ENCODE data around the gene RNF224. TPM values are rescaled to one million over a fixed set of nuclear protein-coding genes. Genes with fewer than 3 reads are reported as not detected.

RNF224 gene
- total and polyA plus RNA-seq, 2 of the 13 experiments (the other 11 are each of a cell fraction or from before 2014, with no cell fraction given) = 0.09 TPM; not detected in 1

GRCh38 chr9:137270929-137271695 lies 43.8 kb downstream of the RNF224 start:
- no peaks in the 10 kb centered on the region for H3K27me3 ChIP-seq (ENCODE audit: control insufficient read depth in 1 of 2, insufficient read depth in 2 of 2, low read length in 2 of 2)
- intact Hi-C loops (cut with micrococcal nuclease; ENCODE audit: unreplicated experiment) = no loop called here
- no peak overlapping the region for H2AFZ ChIP-seq (ENCODE audit: low read length)
- no TSS peak for BruUV-seq (replicated peaks)
- in situ Hi-C loops (cut with HindIII; ENCODE audit: extremely low pct_ligation_motif_present, low pct_unique_long_range_greater_than_20kb) = no loop called here
- no peak for DNase-seq (ENCODE audit: low spot score)
- H3K4me3 ChIP-seq (replicated peaks in 1 of 3; ENCODE audit: insufficient read depth in 1 of 3, low read depth in 2 of 3, low read length in 3 of 3) = no peak overlapping the region
- peaks cover 16 to 34% of the 10 kb centered on the region in 2 experiments; a peak in 4 of 5 replicates for H3K36me3 ChIP-seq (replicated peaks in 1 of 2; ENCODE audit: control insufficient read depth in 1 of 2, insufficient read depth in 2 of 2, low read length in 2 of 2)
- H4K20me1 ChIP-seq (ENCODE audit: insufficient read depth, low read length) = no peaks in the 10 kb centered on the region
- no peaks in the 10 kb centered on the region for H3K9me3 ChIP-seq (ENCODE audit: low read length)
- no peak overlapping the region for H3K27ac ChIP-seq (ENCODE audit: extremely low read length, insufficient read depth, low read length)
- POLR2A ChIA-PET = no interaction called here
- peaks cover 30% of the 10 kb centered on the region for H3K4me1 ChIP-seq (ENCODE audit: insufficient read depth, low read length)
- H3K4me2 ChIP-seq (ENCODE audit: low read depth, low read length) = no peak overlapping the region
- ATAC-seq = no peak
- 95% methylated on average over 11 of the region's 32 CpGs for WGBS (ENCODE audit: low lambda C conversion rate)
- no peaks in the 10 kb centered on the region for H3K79me2 ChIP-seq (ENCODE audit: insufficient read depth, low read length)
- TF ChIP-seq ZBTB33 (CRISPR knock-in tag; IDR thresholded peaks at IDR 0.05) = no peak
- peak; percentile 59 for TF ChIP-seq RBFOX2 (IDR thresholded peaks at IDR 0.05; ENCODE audit: low read depth, low read length)
- no peak for TF ChIP-seq BCL6 (CRISPR knock-in tag; IDR thresholded peaks at IDR 0.05)
- peak; percentile 53 for TF ChIP-seq AGO2 (optimal IDR thresholded peaks at IDR 0.05; ENCODE audit: low read depth, low read length)
- H3K9ac ChIP-seq (ENCODE audit: insufficient read depth, low read depth, low read length) = no peak overlapping the region
- CTCF ChIA-PET (ENCODE audit: low intra/inter-chr PET ratio, low total read pairs) = no interaction called here
- FAIRE-seq = no peak

GRCh38 chr9:137271696-137272076 lies 44.4 kb downstream of the RNF224 start:
- no TSS peak for BruUV-seq (replicated peaks)
- TF ChIP-seq, protein P1, sequence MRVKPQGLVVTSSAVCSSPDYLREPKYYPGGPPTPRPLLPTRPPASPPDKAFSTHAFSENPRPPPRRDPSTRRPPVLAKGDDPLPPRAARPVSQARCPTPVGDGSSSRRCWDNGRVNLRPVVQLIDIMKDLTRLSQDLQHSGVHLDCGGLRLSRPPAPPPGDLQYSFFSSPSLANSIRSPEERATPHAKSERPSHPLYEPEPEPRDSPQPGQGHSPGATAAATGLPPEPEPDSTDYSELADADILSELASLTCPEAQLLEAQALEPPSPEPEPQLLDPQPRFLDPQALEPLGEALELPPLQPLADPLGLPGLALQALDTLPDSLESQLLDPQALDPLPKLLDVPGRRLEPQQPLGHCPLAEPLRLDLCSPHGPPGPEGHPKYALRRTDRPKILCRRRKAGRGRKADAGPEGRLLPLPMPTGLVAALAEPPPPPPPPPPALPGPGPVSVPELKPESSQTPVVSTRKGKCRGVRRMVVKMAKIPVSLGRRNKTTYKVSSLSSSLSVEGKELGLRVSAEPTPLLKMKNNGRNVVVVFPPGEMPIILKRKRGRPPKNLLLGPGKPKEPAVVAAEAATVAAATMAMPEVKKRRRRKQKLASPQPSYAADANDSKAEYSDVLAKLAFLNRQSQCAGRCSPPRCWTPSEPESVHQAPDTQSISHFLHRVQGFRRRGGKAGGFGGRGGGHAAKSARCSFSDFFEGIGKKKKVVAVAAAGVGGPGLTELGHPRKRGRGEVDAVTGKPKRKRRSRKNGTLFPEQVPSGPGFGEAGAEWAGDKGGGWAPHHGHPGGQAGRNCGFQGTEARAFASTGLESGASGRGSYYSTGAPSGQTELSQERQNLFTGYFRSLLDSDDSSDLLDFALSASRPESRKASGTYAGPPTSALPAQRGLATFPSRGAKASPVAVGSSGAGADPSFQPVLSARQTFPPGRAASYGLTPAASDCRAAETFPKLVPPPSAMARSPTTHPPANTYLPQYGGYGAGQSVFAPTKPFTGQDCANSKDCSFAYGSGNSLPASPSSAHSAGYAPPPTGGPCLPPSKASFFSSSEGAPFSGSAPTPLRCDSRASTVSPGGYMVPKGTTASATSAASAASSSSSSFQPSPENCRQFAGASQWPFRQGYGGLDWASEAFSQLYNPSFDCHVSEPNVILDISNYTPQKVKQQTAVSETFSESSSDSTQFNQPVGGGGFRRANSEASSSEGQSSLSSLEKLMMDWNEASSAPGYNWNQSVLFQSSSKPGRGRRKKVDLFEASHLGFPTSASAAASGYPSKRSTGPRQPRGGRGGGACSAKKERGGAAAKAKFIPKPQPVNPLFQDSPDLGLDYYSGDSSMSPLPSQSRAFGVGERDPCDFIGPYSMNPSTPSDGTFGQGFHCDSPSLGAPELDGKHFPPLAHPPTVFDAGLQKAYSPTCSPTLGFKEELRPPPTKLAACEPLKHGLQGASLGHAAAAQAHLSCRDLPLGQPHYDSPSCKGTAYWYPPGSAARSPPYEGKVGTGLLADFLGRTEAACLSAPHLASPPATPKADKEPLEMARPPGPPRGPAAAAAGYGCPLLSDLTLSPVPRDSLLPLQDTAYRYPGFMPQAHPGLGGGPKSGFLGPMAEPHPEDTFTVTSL (CRISPR knock-in tag; IDR thresholded peaks at IDR 0.05; ENCODE audit: borderline replicate concordance) = no peak
- TF ChIP-seq ZNF326 (CRISPR knock-in tag; IDR thresholded peaks at IDR 0.05; ENCODE audit: borderline replicate concordance) = no peak
- TF ChIP-seq ATF7-NPFF (CRISPR knock-in tag; IDR thresholded peaks at IDR 0.05; ENCODE audit: low read depth) = no peak
- no peak for TF ChIP-seq KMT2A (CRISPR knock-in tag; IDR thresholded peaks at IDR 0.05)
- TF ChIP-seq TCF12 (IDR thresholded peaks at IDR 0.05) = no peak
- TF ChIP-seq TCF12 (CRISPR knock-in tag; IDR thresholded peaks at IDR 0.05) = no peak
- TF ChIP-seq NR2F6 (IDR thresholded peaks at IDR 0.05) = no peak
- TF ChIP-seq NR2F6 (CRISPR knock-in tag; IDR thresholded peaks at IDR 0.05) = no peak

More at GRCh38 chr9:137271696-137272076, 44.4 kb downstream of the RNF224 start:
- DNase-seq (ENCODE audit: low spot score) (no peak), ATAC-seq (no peak), FAIRE-seq (no peak)
- Histone ChIP-seq H3K27me3 (ENCODE audit: control insufficient read depth in 1 of 2, insufficient read depth in 2 of 2, low read length in 2 of 2) (no peaks in the 10 kb centered on the region), H3K4me3 (replicated peaks in 1 of 3; ENCODE audit: insufficient read depth in 1 of 3, low read depth in 2 of 3, low read length in 3 of 3) (no peak overlapping the region), H3K4me1 (ENCODE audit: insufficient read depth, low read length) (peaks cover 33% of the 10 kb centered on the region), H3K4me2 (ENCODE audit: low read depth, low read length) (no peak overlapping the region), H3K79me2 (ENCODE audit: insufficient read depth, low read length) (no peaks in the 10 kb centered on the region), H3K36me3 (replicated peaks in 1 of 2; ENCODE audit: control insufficient read depth in 1 of 2, insufficient read depth in 2 of 2, low read length in 2 of 2) (peaks cover 13 to 34% of the 10 kb centered on the region in 2 experiments; a peak in 4 of 5 replicates), H3K9ac (ENCODE audit: insufficient read depth, low read depth, low read length) (no peak overlapping the region), H4K20me1 (ENCODE audit: insufficient read depth, low read length) (no peaks in the 10 kb centered on the region), H3K27ac (ENCODE audit: extremely low read length, insufficient read depth, low read length) (no peak overlapping the region), H2AFZ (ENCODE audit: low read length) (no peak overlapping the region), H3K9me3 (ENCODE audit: low read length) (no peaks in the 10 kb centered on the region)
- intact Hi-C loops (cut with micrococcal nuclease; ENCODE audit: unreplicated experiment) = no loop called here
- WGBS (ENCODE audit: low lambda C conversion rate) = 78% methylated on average over 3 of the region's 3 CpGs
- in situ Hi-C loops (cut with HindIII; ENCODE audit: extremely low pct_ligation_motif_present, low pct_unique_long_range_greater_than_20kb) = no loop called here
- CTCF ChIA-PET (ENCODE audit: low intra/inter-chr PET ratio, low total read pairs) = no interaction called here
- POLR2A ChIA-PET = no interaction called here
